Measurements from ENCODE around the gene PRKCB. TPM values are rescaled to one million over a fixed set of nuclear protein-coding genes. Genes with fewer than 3 reads are reported as not detected.

The PRKCB gene
- polyA plus RNA-seq, 1 experiment = not detected

- Histone ChIP-seq H3K4me3 (ENCODE audit: low read depth, low read length) (no peak overlapping the region), H3K9me3 (ENCODE audit: control insufficient read depth, insufficient read depth, low read length) (peaks cover under 1% of the 10 kb centered on the region; the same call in 1 of the 2 replicates), H3K27me3 (ENCODE audit: control insufficient read depth, insufficient read depth, low read length) (no peaks in the 10 kb centered on the region), H3K27ac (ENCODE audit: low read depth, low read length) (no peak overlapping the region)
- ChIA-PET CTCF (no interaction called here), POLR2A (no interaction called here)
- TF ChIP-seq CTCF (IDR thresholded peaks at IDR 0.05; ENCODE audit: low read depth, low read length) = no peak
- no peak for DNase-seq (ENCODE audit: low read depth, low spot score)
Measured at GRCh38 chr16:24170407-24170806, 334.6 kb downstream of the PRKCB start.

GRCh38 chr16:24174504-24174903 is 338.7 kb downstream of the PRKCB start:
- DNase-seq (ENCODE audit: low read depth, low spot score) = no peak
- Histone ChIP-seq H3K27ac (ENCODE audit: low read depth, low read length) (no peak overlapping the region), H3K27me3 (ENCODE audit: control insufficient read depth, insufficient read depth, low read length) (no peaks in the 10 kb centered on the region), H3K9me3 (ENCODE audit: control insufficient read depth, insufficient read depth, low read length) (peaks cover 6% of the 10 kb centered on the region; the same call in 1 of the 2 replicates), H3K4me3 (ENCODE audit: low read depth, low read length) (no peak overlapping the region)
- ChIA-PET POLR2A (no interaction called here), CTCF (no interaction called here)
- TF ChIP-seq CTCF (IDR thresholded peaks at IDR 0.05; ENCODE audit: low read depth, low read length) = no peak

GRCh38 chr16:24174957-24175356 is 339.2 kb downstream of the PRKCB start:
- CTCF ChIA-PET = no interaction called here
- POLR2A ChIA-PET = no interaction called here

GRCh38 chr16:24178496-24178895 is 342.7 kb downstream of the PRKCB start:
- peaks cover 8% of the 10 kb centered on the region for H3K9me3 ChIP-seq (ENCODE audit: control insufficient read depth, insufficient read depth, low read length)
- ChIA-PET POLR2A (no interaction called here), CTCF (no interaction called here)
- no peak for DNase-seq (ENCODE audit: low read depth, low spot score)
- H3K27ac ChIP-seq (ENCODE audit: low read depth, low read length) = no peak overlapping the region
- H3K27me3 ChIP-seq (ENCODE audit: control insufficient read depth, insufficient read depth, low read length) = no peaks in the 10 kb centered on the region
- TF ChIP-seq CTCF (IDR thresholded peaks at IDR 0.05; ENCODE audit: low read depth, low read length) = no peak
- H3K4me3 ChIP-seq (ENCODE audit: low read depth, low read length) = no peak overlapping the region

More at GRCh38 chr16:24174957-24175356, 339.2 kb downstream of the PRKCB start:
- no peak for DNase-seq (ENCODE audit: low read depth, low spot score)
- no peaks in the 10 kb centered on the region for H3K27me3 ChIP-seq (ENCODE audit: control insufficient read depth, insufficient read depth, low read length)
- peaks cover 6% of the 10 kb centered on the region; the same call in 1 of the 2 replicates for H3K9me3 ChIP-seq (ENCODE audit: control insufficient read depth, insufficient read depth, low read length)
- no peak overlapping the region for H3K4me3 ChIP-seq (ENCODE audit: low read depth, low read length)
- no peak overlapping the region for H3K27ac ChIP-seq (ENCODE audit: low read depth, low read length)
- no peak for TF ChIP-seq CTCF (IDR thresholded peaks at IDR 0.05; ENCODE audit: low read depth, low read length)

GRCh38 chr16:24180451-24180850 is 344.7 kb downstream of the PRKCB start:
- H3K27me3 ChIP-seq (ENCODE audit: control insufficient read depth, insufficient read depth, low read length) = no peaks in the 10 kb centered on the region
- POLR2A ChIA-PET = no interaction called here
- peaks cover 7% of the 10 kb centered on the region for H3K9me3 ChIP-seq (ENCODE audit: control insufficient read depth, insufficient read depth, low read length)
- CTCF ChIA-PET = no interaction called here
- H3K27ac ChIP-seq (ENCODE audit: low read depth, low read length) = no peak overlapping the region
- TF ChIP-seq CTCF (IDR thresholded peaks at IDR 0.05; ENCODE audit: low read depth, low read length) = no peak
- H3K4me3 ChIP-seq (ENCODE audit: low read depth, low read length) = no peak overlapping the region
- no peak for DNase-seq (ENCODE audit: low read depth, low spot score)

Data from AG04450 (cell line).